NCI-H524 treated with DMSO at 0.1 percent for 48 hours (cell line): ENCODE measurements around the gene SRSF5.
"Not testable (repeated sequence)": the region's sequence is repeated elsewhere in the genome, so short reads cannot be mapped to it uniquely, and the experiment has no call there.

Experiments
- DNase-seq: peaks from one replicate; lab custom pipeline; 2025; lab: John Stamatoyannopoulos, UW

The SRSF5 gene

DNA sequence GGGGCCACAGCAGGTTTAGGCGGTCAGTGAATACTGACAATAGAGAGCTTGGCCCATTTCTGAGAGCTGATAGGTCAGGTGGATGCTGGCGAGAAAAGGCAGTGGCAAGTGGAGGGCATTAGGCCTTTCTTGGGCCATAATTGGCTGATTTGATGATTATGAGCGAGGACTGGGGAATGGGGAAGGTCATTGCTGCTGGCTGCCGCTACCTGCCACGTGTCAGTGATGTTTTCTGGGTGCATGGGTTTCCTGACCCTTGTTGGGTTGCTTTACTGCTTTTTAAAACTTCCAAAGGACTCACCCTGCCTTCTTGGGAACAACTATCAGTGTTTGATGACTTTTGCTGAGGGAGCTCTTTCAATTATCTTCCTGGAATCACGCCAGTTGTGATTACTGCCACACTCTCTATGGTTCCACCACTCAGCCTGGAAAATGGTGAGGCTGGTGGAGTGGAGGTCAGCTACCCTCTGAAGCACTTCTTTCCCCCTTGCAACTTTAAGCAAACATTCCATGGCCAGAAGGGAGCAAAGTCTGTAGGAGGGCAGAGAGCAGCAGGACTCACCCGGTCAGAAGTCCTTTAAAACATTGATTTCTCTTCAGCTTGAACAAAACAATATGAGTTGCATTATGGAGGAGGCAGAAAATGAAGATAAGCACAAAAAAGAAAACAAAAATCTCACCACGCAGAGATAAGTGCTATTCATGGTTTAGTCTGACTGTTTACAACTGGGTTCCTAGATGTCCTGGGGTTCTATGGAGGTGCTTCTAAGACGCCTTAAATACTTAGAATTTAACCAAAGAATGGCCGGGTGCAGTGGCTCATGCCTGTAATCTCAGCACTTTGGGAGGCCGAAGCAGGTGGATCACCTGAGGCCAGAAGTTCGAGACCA, 42.2 kb downstream of the SRSF5 start:
- no peak for DNase-seq

GRCh38 chr14:69811227-69811867, 44.4 kb downstream of the SRSF5 start:
- no peak for DNase-seq

- no peak for DNase-seq
Observed at GRCh38 chr14:69811868-69812252, 44.9 kb downstream of the SRSF5 start.

- DNase-seq: peak; percentile 20
Observed at GRCh38 chr14:69812711-69813110, 45.8 kb downstream of the SRSF5 start.

DNA sequence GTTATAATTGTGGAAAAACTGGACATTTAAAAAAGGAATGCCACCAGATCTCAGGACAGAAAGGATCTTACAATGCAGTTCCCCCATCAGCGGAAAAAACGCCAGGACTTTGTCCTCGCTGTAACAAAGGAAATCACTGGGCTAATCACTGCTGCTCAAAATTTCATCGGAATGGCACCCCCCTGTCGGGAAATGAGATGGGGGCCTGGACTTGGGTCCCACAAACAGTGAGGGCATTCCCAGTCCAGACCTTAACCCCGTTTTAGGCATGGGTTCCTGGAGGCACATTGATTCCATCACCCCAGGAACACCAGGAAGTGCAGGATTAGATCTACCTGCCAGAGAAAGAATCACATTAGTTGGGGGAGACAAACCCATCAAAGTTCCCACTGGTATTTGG, 46.4 kb downstream of the SRSF5 start:
- DNase-seq: not testable (repeated sequence)

DNA sequence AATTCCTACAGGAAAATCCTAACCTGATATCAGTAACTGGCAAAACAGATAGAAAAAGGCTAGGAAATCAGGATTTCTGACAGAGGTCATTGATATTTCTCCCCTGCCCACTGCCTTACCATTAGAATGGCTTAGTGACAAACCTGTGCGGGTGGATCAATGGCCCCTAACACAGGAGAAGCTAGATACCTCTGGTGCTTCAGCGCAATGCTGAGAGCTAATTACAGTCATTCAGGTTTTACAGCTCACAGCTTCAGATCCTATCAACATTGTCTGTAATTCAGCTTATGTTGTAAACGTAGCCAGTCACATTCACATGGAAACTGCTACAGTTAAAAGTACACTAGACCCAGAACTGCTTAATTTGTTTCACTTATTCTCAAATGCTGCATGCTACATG, 47.5 kb downstream of the SRSF5 start:
- DNase-seq: no peak

GRCh38 chr14:69815556-69815955, 48.6 kb downstream of the SRSF5 start:
- no peak for DNase-seq

DNA sequence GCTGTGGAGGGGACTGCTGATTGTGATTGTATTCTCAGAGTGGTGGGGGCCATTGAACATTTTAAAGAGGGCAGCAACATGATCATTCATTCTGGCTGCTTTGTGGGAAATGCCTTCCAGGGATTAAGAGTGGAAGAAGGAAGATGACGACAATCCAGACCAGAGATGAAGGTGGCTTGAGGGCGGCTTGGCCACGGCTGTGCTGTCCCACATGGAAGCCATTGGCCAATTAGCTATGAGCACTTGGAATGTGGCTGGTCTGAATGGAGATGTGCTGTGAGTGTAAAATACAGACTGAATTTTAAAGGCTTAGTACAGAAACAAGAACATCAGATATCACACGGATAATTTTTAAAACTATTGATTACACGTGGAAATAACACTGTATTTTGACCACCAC, 49.3 kb downstream of the SRSF5 start:
- no peak for DNase-seq

DNA sequence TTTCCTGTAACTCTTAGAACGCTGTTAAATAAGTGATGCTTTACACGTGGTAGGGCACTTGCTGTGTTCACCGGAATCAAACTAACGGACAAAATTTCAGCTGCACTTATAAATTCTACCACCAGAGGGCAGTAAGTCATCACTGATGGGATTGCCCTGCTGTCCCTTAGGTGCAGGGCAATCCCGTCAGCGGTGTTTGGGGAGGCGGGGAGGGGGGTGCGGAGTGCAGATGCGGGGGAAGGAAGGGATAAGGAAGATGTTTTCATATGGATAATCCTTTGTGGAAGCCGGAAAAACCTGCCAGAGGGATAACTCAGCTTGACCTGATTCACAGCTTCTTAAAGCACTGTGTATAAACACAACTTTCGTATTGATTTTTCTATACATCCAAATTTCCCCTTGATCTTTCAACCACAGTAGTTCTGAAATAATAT, 51.8 kb downstream of the SRSF5 start:
- peak; percentile 70 for DNase-seq

- DNase-seq: no peak
Observed at GRCh38 chr14:69819607-69820006, 52.7 kb downstream of the SRSF5 start.

DNA sequence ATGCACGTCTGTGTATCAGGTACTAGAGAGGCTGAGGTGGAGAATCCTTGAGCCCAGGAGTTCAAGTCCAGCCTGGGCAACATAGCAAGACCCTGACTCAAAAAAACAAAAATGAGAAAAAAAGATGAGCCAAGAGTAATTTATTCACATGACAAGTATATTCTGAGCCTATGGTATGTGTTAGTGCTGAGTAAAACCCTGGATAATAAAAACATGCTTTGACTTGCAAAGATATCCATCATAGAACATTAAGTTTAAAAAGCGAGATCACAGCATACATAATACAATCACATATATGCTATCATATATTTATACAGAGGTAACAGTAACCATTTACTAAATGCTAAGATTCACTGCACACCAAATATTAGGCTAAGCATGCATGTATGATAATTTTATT, 54.0 kb downstream of the SRSF5 start:
- no peak for DNase-seq
